ENCODE measurements around the gene ORC5. TPM values are rescaled to one million over a fixed set of nuclear protein-coding genes. Genes with fewer than 3 reads are reported as not detected.

The ORC5 gene
- total RNA-seq, 1 experiment from 2014 or later: 37.0 TPM

DNA sequence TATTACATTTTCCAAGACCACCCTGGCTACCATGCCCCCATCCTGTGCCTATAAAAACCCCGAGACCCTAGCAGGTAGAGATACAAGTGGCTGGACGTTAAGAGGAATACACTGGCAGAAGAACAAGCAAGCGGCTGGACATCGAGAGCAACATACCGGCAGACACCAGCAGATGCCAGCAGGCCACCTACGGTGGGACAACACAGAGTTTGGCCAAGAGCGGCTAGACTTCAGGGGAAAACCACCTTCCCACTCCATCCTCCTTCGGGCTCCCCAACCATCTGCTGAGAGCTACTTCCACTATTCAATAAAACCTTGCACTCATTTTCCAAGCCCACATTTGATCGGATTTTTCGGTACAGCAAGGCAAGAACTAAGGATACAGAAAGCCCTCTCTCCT lies 70.3 kb downstream of the ORC5 start:
- Mint-ChIP-seq H3K36me3 (ENCODE audit: insufficient read depth, unreplicated experiment) (peaks cover 5% of the 10 kb centered on the region), H3K4me3 (ENCODE audit: unreplicated experiment) (no peak overlapping the region), H3K27ac (ENCODE audit: unreplicated experiment) (no peak overlapping the region), H3K9me3 (ENCODE audit: unreplicated experiment) (no peaks in the 10 kb centered on the region), H3K27me3 (ENCODE audit: insufficient read depth, unreplicated experiment) (no peaks in the 10 kb centered on the region), H3K4me1 (ENCODE audit: low read depth, unreplicated experiment) (no peaks in the 10 kb centered on the region)
- H3K27me3 ChIP-seq (replicated peaks; ENCODE audit: control insufficient read depth, insufficient read depth, low read length): no peaks in the 10 kb centered on the region
- no peak for DNase-seq
- no peaks in the 10 kb centered on the region for H3K4me1 ChIP-seq
- ChIA-PET CTCF (interaction anchor here (1.0 kb wide), 1 partner anchor 32 kb away, joined by 3 read pairs; no protein-coding TSS in a partner anchor), POLR2A (no interaction called here)
- no peaks in the 10 kb centered on the region for H3K9me3 ChIP-seq
- no peak overlapping the region for H3K4me3 ChIP-seq (ENCODE audit: low read depth, low read length)
- TF ChIP-seq, protein P1, sequence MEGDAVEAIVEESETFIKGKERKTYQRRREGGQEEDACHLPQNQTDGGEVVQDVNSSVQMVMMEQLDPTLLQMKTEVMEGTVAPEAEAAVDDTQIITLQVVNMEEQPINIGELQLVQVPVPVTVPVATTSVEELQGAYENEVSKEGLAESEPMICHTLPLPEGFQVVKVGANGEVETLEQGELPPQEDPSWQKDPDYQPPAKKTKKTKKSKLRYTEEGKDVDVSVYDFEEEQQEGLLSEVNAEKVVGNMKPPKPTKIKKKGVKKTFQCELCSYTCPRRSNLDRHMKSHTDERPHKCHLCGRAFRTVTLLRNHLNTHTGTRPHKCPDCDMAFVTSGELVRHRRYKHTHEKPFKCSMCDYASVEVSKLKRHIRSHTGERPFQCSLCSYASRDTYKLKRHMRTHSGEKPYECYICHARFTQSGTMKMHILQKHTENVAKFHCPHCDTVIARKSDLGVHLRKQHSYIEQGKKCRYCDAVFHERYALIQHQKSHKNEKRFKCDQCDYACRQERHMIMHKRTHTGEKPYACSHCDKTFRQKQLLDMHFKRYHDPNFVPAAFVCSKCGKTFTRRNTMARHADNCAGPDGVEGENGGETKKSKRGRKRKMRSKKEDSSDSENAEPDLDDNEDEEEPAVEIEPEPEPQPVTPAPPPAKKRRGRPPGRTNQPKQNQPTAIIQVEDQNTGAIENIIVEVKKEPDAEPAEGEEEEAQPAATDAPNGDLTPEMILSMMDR (IDR thresholded peaks at IDR 0.05; ENCODE audit: insufficient read depth in 1 of 2, low read depth in 1 of 2, low read length in 1 of 2, severe bottlenecking in 1 of 2, unreplicated experiment in 1 of 2): no peak
- intact Hi-C loops (cut with micrococcal nuclease; ENCODE audit: unreplicated experiment): no loop called here
- BruUV-seq (replicated peaks): no TSS peak
- H3K36me3 ChIP-seq (ENCODE audit: control insufficient read depth, insufficient read depth, low read length): peaks cover 1% of the 10 kb centered on the region; the same call in 1 of the 2 replicates

DNA sequence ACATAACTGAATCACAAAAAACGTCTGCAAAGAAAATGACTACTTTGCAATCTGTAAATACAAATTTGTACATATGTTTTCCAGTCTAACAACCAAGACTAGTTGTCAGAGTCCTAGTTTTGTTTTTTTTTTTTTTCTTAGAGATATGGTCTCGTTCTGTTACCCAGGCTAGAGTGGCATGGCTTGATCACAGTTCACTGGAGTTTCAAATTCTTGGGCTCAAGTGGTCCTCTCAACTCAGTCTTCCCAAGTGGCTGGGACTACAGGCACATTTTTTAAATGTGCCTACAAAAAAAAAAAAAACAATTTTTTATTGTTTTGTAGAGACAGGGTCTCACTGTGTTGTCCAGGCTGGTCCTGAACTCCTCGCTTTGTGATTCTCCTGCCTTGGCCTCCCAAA lies 70.8 kb downstream of the ORC5 start:
- H3K9me3 Mint-ChIP-seq (ENCODE audit: unreplicated experiment): no peaks in the 10 kb centered on the region
- peaks cover 1% of the 10 kb centered on the region; the same call in 1 of the 2 replicates for H3K36me3 ChIP-seq (ENCODE audit: control insufficient read depth, insufficient read depth, low read length)
- no peak for DNase-seq
- H3K27me3 ChIP-seq (replicated peaks; ENCODE audit: control insufficient read depth, insufficient read depth, low read length): no peaks in the 10 kb centered on the region
- TF ChIP-seq, protein P1 (IDR thresholded peaks at IDR 0.05; ENCODE audit: insufficient read depth in 1 of 2, low read depth in 1 of 2, low read length in 1 of 2, severe bottlenecking in 1 of 2, unreplicated experiment in 1 of 2): no peak
- BruUV-seq (replicated peaks): no TSS peak
- H3K27ac Mint-ChIP-seq (ENCODE audit: unreplicated experiment): no peak overlapping the region
- no peaks in the 10 kb centered on the region for H3K27me3 Mint-ChIP-seq (ENCODE audit: insufficient read depth, unreplicated experiment)
- no peaks in the 10 kb centered on the region for H3K9me3 ChIP-seq
- H3K4me1 Mint-ChIP-seq (ENCODE audit: low read depth, unreplicated experiment): no peaks in the 10 kb centered on the region
- H3K4me1 ChIP-seq: no peaks in the 10 kb centered on the region
- ChIA-PET CTCF (no interaction called here), POLR2A (no interaction called here)
- H3K36me3 Mint-ChIP-seq (ENCODE audit: insufficient read depth, unreplicated experiment): peaks cover 5% of the 10 kb centered on the region
- no peak overlapping the region for H3K4me3 ChIP-seq (ENCODE audit: low read depth, low read length)
- intact Hi-C loops (cut with micrococcal nuclease; ENCODE audit: unreplicated experiment): no loop called here
- H3K4me3 Mint-ChIP-seq (ENCODE audit: unreplicated experiment): no peak overlapping the region

DNA sequence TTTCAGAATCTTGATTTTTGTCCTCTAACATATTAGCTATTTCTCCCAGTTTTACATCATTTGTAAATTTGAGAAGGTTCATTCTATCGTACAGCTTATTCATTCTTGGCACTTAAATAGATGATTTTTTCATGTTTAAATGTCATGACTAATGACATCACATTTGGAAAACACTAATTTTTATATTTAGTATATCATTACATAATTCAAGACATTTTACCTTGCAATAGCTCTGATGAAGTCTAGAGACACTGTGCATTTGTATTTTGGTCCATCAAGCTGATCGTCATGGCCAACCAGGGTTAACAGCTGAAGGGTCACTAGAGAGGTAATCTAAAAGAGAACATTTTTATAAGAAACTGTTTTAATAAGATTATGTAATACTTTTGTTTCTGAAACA lies 71.3 kb downstream of the ORC5 start:
- Mint-ChIP-seq H3K36me3 (ENCODE audit: insufficient read depth, unreplicated experiment) (peaks cover 5% of the 10 kb centered on the region), H3K4me1 (ENCODE audit: low read depth, unreplicated experiment) (no peaks in the 10 kb centered on the region), H3K4me3 (ENCODE audit: unreplicated experiment) (no peak overlapping the region), H3K27me3 (ENCODE audit: insufficient read depth, unreplicated experiment) (no peaks in the 10 kb centered on the region), H3K9me3 (ENCODE audit: unreplicated experiment) (no peaks in the 10 kb centered on the region), H3K27ac (ENCODE audit: unreplicated experiment) (no peak overlapping the region)
- no TSS peak for BruUV-seq (replicated peaks)
- Histone ChIP-seq H3K27me3 (replicated peaks; ENCODE audit: control insufficient read depth, insufficient read depth, low read length) (no peaks in the 10 kb centered on the region), H3K4me3 (ENCODE audit: low read depth, low read length) (no peak overlapping the region), H3K9me3 (no peaks in the 10 kb centered on the region), H3K4me1 (no peaks in the 10 kb centered on the region), H3K36me3 (ENCODE audit: control insufficient read depth, insufficient read depth, low read length) (peaks cover 1% of the 10 kb centered on the region; the same call in 1 of the 2 replicates)
- CTCF ChIA-PET: no interaction called here
- intact Hi-C loops (cut with micrococcal nuclease; ENCODE audit: unreplicated experiment): no loop called here
- DNase-seq: no peak
- POLR2A ChIA-PET: no interaction called here
- TF ChIP-seq, protein P1 (IDR thresholded peaks at IDR 0.05; ENCODE audit: insufficient read depth in 1 of 2, low read depth in 1 of 2, low read length in 1 of 2, severe bottlenecking in 1 of 2, unreplicated experiment in 1 of 2): no peak
